Dedifferentiated amniotic fluid mesenchymal stem cell (primary cell): Measurements from ENCODE around the gene RFXANK.
"Not testable (repeated sequence)": the region's sequence is repeated elsewhere in the genome, so short reads cannot be mapped to it uniquely, and the experiment has no call there.

Source experiments
- DNase-seq: peaks from one replicate; pipeline ENCODE4 v3.0.0-alpha.2; 2016; ENCODE audit errors: extremely low spot score

RFXANK gene, protein sequence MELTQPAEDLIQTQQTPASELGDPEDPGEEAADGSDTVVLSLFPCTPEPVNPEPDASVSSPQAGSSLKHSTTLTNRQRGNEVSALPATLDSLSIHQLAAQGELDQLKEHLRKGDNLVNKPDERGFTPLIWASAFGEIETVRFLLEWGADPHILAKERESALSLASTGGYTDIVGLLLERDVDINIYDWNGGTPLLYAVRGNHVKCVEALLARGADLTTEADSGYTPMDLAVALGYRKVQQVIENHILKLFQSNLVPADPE

DNA sequence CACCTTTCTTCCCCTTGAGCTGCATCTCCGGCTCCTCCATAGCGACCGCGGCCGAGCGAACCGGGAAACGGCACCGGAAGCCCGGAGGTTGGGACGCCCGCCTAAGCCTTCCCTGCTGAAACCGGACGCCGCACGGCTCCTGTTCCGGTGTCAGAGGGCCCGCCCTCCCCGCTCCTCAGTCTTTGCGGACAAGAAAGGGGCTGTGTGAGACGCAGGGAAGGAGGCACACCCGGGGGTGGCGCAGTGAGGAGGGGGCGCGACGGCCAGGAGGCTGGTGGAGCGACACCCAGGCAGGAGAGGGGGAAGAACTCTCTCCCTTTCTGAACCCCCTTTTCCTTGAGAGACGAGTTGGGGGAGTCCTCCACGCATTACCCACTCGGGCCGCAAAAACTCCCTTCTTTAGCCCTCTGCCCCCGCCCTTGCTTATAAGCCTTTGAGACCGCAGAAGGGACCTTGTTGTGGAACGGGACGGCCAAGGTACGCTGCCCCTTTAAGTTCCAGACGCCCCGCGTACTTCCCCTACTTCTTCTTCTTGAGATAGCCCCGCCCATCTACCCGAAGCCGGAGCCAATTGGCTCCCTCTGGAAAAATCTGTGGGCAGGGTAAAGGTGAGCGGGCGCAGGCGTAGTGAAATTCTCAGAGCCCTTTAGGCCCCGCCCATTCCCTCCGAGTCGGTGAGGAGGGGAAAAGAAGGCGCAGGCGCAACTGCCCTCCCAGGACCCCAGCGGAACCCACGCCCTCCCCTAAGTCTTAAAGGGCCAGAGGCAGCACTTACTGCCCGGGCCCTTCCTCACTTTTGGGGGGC lies at the start of gene RFXANK, which contains the start of gene BORCS8:
Gene RFXANK, plus strand, starts transcription at position 181 of the 805 bp plus-strand sequence. CDS start 1,689 bp downstream, outside the sequence.
Gene BORCS8, minus strand, starts transcription at position 75 of the 805 bp plus-strand sequence. Its CDS starts 35 bp downstream, at position 40.
- peak; percentile 99 for DNase-seq

DNA sequence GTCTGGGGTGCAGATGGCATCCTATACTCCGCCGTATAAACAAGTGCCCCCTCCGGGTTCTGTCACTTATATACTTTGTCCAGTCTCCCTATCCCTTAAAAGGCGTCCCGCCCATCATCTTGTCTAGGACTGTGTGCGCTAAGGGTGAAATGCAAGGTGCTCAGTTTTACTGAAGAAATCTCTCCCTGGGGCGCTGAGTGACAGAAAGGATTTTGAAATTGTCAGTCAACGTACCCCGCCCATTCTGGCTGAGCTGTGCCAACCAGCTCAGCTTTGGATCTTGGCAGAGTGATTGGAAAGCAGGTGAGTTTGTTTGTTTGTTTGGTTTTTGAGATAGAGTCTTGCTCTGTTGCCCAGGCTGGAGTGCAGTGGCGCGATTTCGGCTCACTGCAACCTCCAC lies 49.7 kb upstream of the RFXANK start:
- no peak for DNase-seq

DNA sequence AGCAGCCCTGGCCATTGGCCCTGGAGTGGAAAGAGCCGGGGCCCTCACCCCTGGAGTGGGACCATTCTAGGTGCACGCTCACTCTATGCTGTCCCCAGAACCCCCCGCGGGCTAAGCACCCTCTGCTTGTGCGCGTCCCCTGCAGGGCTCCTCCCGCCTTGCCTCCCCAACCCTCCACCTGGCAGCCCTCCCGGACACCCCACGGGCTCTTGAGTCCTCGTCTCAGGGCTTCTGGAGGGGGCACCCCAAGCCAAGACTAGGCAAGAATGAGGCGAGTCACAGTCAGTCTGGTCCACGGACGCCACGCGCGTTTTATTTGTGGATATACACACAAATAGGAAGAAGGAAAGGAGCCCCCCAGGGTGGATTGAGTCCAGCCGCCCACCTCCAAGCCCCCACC lies 46.8 kb upstream of the RFXANK start:
- no peak for DNase-seq

GRCh38 chr19:19145684-19146608 lies 46.1 kb upstream of the RFXANK start:
- peak; percentile 32 for DNase-seq

DNA sequence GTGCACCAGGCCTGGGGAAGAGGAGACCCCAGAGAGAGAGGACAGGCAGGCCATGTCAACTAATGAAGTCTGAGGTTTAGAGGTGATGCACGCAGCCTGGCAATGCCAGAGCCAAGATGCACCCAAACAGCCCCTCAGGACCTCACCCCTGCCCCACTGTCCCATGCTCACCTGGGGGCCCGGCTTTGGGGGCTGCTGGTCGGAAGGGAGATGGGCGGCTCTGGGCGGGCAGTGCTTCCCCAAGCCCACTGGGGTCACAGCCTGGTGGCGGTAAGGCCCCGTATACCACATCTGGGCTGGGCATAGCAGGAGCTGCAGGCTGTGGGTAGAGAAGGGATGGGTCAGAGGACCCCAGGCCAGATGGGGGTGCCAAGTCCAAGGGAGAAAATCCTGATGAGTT lies 45.2 kb upstream of the RFXANK start:
- no peak for DNase-seq

DNA sequence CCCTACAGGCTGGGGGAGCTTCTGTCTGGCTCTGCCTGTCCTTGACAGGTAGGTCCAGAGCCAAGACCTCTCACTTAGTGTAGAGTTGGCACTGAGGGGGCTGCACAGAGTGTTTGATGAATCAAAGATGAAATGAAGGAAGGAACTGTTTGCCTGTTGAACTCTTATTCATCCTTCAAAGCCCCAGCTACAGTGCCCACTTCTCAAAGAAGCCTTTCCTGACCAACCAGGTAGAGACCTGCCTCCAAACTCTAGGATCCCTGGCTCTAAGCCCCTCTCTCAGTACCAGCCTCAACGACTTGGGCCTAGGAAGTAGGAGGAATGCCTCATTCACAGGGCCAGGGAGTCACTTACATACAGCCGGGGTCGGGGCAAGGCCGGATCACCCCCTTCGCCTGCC lies 44.7 kb upstream of the RFXANK start:
- DNase-seq, result no peak

DNA sequence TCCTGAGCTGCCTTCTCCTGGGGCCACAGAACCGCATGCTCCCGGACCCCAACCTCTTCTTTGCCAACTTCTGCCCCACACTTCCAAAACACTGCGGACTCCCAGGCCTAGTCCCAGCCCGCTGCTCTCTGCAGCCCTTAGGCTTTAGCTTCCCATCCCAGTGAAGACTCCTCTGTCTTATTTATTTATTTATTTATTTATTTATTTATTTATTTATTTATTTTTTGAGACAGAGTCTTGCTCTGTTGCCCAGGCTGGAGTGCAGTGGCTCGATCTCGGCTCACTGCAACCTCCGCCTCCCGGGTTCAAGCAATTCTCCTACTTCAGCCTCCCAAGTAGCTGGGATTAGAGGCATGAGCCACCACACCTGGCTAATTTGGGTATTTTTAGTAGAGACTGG lies 43.6 kb upstream of the RFXANK start:
- not testable (repeated sequence) for DNase-seq

DNA sequence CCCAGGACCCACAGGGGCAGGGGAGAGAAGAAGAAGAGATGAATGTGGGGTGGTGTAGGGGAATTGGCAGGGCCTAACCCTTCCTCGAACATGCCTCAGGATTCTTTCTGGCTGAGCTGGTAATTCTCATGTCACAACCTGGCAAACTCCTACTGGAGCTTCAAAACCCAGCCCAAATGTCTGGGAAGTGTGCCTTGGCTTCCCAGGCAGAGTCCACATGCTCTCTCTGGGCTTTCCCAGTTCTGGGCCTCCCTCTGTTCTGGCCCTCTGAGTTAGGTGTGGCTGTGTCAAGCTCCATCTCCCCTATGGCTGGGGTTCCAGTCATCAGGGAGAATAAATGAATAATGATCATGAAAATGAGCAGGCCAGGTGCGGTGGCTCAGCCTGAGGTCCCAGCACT lies 42.6 kb upstream of the RFXANK start:
- no peak for DNase-seq

GRCh38 chr19:19151418-19151817 lies 40.6 kb upstream of the RFXANK start:
- no peak for DNase-seq

DNA sequence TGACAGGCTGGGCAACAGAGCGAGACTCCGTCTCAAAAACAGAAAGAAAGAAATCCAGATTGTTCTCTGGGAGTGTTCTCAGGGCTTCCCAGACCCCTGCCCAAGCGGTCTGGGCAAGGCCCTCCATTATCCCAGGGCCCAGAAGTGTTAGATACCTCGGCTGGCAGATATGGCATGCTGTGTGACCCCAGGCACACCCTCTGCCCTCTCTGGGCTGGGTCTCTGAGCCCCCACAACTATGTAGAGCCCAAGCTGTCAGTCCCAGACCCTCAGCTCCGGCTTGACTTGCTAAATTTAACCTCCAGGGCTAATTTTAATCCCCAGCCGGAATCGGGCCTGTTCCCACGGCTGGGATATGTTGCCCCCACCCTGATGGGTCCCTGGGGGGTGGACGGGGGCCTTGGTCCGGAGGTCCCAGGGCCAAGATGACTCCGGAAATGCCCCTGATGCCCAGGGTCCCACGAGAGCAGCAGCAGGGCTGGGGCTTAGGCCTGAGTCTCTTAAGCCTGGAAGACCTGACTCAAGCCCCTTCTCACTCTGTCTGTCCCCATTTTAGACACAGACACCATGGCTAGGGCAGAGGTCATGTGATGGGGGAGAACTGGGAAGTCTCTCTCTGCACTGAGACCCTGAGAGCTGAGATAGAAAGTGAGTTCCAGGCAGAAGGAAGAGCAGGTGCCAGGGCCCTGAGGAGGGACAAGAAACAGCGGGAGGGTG lies 39.2 kb upstream of the RFXANK start:
- no peak for DNase-seq

DNA sequence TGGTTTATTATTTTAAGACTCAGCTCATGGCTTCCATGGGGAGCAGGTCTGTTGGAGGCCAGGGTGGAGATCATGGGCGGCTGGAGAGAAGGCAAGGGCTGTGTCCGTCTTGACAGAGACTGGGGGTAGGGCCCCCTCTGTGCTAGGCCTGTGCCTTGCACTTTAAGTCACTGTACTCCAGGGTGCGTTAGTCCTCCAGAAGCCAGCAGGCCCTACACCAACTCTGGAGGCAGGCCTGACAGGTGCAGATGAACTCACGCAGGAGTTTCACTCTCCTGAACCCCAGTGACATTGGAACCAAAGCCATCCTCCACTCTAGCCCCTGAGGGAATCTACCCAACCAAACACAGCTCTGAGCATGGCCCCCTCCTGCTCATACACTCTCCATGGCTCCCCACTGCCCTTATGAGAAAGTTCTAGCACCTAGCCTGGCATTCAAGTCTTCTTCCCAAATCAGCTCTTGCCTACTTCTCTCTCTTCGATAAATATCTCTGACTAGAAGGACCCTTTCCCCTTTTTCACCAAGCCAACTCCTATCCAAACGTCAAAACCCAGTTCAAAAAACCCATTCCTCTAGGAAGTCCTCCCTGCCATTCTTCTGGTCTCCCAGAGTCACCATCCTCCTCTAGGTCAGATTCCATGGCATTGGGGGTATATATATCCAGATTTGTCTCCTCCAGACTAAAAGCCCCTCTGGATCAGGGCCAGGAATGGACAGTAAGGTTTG lies 37.1 kb upstream of the RFXANK start:
- DNase-seq, result no peak

GRCh38 chr19:19155495-19156219 lies 36.4 kb upstream of the RFXANK start:
- DNase-seq, result no peak

DNA sequence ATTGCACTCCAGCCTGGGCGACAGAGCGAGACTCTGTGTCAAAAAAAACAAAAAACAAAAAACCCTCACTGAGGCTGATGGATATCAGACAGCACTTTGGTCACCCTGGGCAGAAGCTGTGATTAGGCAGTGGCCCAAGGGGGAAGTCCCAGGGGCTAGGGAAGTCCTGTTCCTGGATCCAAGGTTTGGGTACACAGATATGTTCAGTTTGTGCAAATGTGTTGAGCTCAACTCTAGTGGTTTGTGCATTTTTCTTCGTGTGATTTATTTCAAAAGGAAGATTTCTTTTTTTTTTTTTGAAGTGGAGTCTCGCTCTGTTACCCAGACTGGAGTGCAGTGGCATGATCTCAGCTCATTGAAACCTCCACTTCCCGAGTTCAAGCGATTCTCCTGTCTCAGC lies 34.2 kb upstream of the RFXANK start:
- no peak for DNase-seq

GRCh38 chr19:19159534-19159933 lies 32.5 kb upstream of the RFXANK start:
- no peak for DNase-seq

- no peak for DNase-seq
Measured at GRCh38 chr19:19160461-19161035, 31.5 kb upstream of the RFXANK start.

- DNase-seq, result no peak
Measured at GRCh38 chr19:19162495-19162894, 29.6 kb upstream of the RFXANK start.

GRCh38 chr19:19165396-19165795 lies 26.7 kb upstream of the RFXANK start:
- no peak for DNase-seq

GRCh38 chr19:19167612-19168011 lies 24.4 kb upstream of the RFXANK start:
- DNase-seq, result no peak

DNA sequence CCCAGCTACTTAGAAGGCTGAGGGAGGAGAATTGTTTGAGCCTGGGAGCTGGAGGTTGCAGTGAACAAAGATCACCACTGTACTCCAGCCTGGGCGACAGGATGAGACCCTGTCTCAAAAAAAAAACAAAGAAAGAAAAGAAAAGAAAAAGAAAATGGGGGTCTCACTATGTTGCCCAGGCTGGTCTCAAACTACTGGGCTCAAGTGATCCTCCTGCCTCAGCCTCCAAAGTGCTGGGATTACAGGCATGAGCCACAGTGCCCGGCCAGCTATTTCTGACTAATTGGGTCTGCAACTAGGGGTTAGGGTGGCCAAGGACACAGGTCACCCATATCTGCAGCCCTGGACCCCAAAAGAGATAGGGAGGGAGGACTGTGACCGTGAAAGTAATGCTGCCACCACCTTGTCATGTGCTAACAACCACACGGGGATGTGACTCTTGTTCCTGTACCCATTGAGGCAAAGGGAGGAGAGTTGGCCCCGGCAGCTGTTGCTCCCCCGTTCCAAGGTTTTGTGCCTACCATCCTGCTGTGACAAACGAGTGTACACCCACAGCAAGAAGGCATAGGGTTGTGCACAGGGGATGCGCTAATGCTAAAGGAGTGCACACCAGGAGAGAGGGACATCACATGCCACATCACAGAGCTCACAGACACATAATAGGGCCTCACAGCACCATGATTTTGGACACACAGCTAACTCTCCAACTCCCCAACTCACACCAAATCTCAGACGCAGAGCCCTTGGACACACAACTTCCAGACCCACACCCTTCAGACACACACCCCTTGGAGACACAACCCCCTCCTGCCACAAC lies 22.6 kb upstream of the RFXANK start:
- no peak for DNase-seq
